Peyer's patch (tissue), 4 donors: ENCODE results near the gene ANKRD11.

Experiments used
- POLR2A ChIP-seq, 2 donors: fragments of 450-650 bp; IDR thresholded peaks; one replicate each; pipeline ENCODE4 v1.5.1; 2017; ENCODE audit warnings: antibody characterized with exemption in 2 of 2, mild to moderate bottlenecking in 2 of 2, moderate library complexity in 2 of 2
- TF ChIP-seq, protein P1 (sequence below), 6 experiments: fragments of 450-650 bp in 4 of 6; fragments of 200-600 bp in 2 of 6; sonication (generic) in 1 of 6; IDR thresholded peaks; one replicate each; pipeline ENCODE4 v1.5.1; 2017 to 2019; ENCODE audit warnings: antibody characterized with exemption in 6 of 6, mild to moderate bottlenecking in 3 of 6, moderate library complexity in 1 of 6

DNA sequence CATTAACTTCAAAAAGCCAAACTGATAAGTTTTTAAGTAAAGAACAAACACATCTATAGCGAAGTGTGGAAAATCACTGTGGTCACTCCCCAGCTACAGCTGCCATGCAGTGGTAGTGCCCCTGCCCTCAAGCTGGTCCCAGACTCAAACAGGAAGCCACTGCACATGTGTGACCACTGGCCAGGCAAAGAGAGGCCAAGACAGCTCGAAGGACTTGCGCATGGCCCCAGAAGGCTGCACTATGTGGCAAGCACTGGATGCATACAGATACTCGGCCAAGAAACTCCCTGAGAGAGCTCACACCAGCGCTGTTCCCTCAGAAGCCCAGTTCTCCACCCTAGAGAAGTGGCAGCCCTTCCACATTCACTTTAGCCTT is 82.4 kb downstream of the ANKRD11 start:
- TF ChIP-seq POLR2A (IDR thresholded peaks at IDR 0.05): no peak
- TF ChIP-seq, protein P1, sequence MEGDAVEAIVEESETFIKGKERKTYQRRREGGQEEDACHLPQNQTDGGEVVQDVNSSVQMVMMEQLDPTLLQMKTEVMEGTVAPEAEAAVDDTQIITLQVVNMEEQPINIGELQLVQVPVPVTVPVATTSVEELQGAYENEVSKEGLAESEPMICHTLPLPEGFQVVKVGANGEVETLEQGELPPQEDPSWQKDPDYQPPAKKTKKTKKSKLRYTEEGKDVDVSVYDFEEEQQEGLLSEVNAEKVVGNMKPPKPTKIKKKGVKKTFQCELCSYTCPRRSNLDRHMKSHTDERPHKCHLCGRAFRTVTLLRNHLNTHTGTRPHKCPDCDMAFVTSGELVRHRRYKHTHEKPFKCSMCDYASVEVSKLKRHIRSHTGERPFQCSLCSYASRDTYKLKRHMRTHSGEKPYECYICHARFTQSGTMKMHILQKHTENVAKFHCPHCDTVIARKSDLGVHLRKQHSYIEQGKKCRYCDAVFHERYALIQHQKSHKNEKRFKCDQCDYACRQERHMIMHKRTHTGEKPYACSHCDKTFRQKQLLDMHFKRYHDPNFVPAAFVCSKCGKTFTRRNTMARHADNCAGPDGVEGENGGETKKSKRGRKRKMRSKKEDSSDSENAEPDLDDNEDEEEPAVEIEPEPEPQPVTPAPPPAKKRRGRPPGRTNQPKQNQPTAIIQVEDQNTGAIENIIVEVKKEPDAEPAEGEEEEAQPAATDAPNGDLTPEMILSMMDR (IDR thresholded peaks at IDR 0.05): no peak
